CD4-positive, alpha-beta T cell treated with Interleukin-6 for 4 hours (primary cell): ENCODE measurements around the gene CHD3.

Experiments
- DNase-seq: peaks from one replicate; pipeline ENCODE4 v3.0.0-alpha.2; 2020; ENCODE audit warnings: mixed read lengths

CHD3 gene

GRCh38 chr17:7888184-7888920, at the start of gene CHD3:
Gene CHD3 (plus strand): TSS chr17:7888789. CDS start chr17:7889001, 212 bp downstream.
- DNase-seq = peak; percentile 59

- DNase-seq = no peak
Measured at GRCh38 chr17:7839190-7839875, 49.3 kb upstream of the CHD3 start.

GRCh38 chr17:7839876-7840261, 48.7 kb upstream of the CHD3 start:
- no peak for DNase-seq

GRCh38 chr17:7840441-7840840, 48.1 kb upstream of the CHD3 start:
- DNase-seq = no peak

- no peak for DNase-seq
Measured at GRCh38 chr17:7840875-7841274, 47.7 kb upstream of the CHD3 start.

- peak; percentile 96 for DNase-seq
Measured at GRCh38 chr17:7841396-7841914, 47.1 kb upstream of the CHD3 start.

- DNase-seq = peak; percentile 84
Measured at GRCh38 chr17:7841915-7842379, 46.6 kb upstream of the CHD3 start.

GRCh38 chr17:7842380-7843256, 46.0 kb upstream of the CHD3 start:
- peak; percentile 93 for DNase-seq

GRCh38 chr17:7843257-7843535, 45.4 kb upstream of the CHD3 start:
- no peak for DNase-seq

- peak; percentile 93 for DNase-seq
Measured at GRCh38 chr17:7843536-7844291, 44.9 kb upstream of the CHD3 start.

GRCh38 chr17:7844292-7845154, 44.1 kb upstream of the CHD3 start:
- peak; percentile 80 for DNase-seq

GRCh38 chr17:7845359-7846062, 43.1 kb upstream of the CHD3 start:
- DNase-seq = no peak

GRCh38 chr17:7846063-7846735, 42.4 kb upstream of the CHD3 start:
- no peak for DNase-seq

GRCh38 chr17:7846765-7847661, 41.6 kb upstream of the CHD3 start:
- DNase-seq = no peak

GRCh38 chr17:7848131-7848579, 40.4 kb upstream of the CHD3 start:
- no peak for DNase-seq

GRCh38 chr17:7848739-7849129, 39.9 kb upstream of the CHD3 start:
- no peak for DNase-seq

- DNase-seq = no peak
Measured at GRCh38 chr17:7849130-7849750, 39.3 kb upstream of the CHD3 start.

GRCh38 chr17:7849751-7850504, 38.7 kb upstream of the CHD3 start:
- no peak for DNase-seq
